Amniotic epithelial cell (primary cell): ENCODE measurements around the gene GSTO2.

Experiments
- DNase-seq: peaks from one replicate; pipeline ENCODE4 v3.0.0-alpha.2; 2010; ENCODE audit warnings: low read depth

The GSTO2 gene

GRCh38 chr10:104253606-104254410, 15.2 kb upstream of the GSTO2 start:
- peak; percentile 48 for DNase-seq

GRCh38 chr10:104254493-104255310, 14.3 kb upstream of the GSTO2 start, which contains the start of gene GSTO1:
Gene GSTO1, plus strand, starts transcription at chr10:104254892. Its CDS starts 37 bp downstream, at chr10:104254929.
- DNase-seq: peak; percentile 71

- peak; percentile 85 for DNase-seq
Measured at GRCh38 chr10:104255311-104255981, 13.5 kb upstream of the GSTO2 start.

- DNase-seq: peak; percentile 28
Measured at GRCh38 chr10:104256335-104256961, 12.5 kb upstream of the GSTO2 start.

- no peak for DNase-seq
Measured at GRCh38 chr10:104257235-104257634, 11.7 kb upstream of the GSTO2 start.

- no peak for DNase-seq
Measured at GRCh38 chr10:104258209-104258608, 10.8 kb upstream of the GSTO2 start.

GRCh38 chr10:104259456-104259855, 9.5 kb upstream of the GSTO2 start:
- DNase-seq: no peak

- DNase-seq: peak; percentile 24
Measured at GRCh38 chr10:104259999-104260774, 8.8 kb upstream of the GSTO2 start.

GRCh38 chr10:104260775-104261115, 8.2 kb upstream of the GSTO2 start:
- peak; percentile 62 for DNase-seq

- DNase-seq: peak; percentile 14
Measured at GRCh38 chr10:104262055-104262454, 6.9 kb upstream of the GSTO2 start.

- no peak for DNase-seq
Measured at GRCh38 chr10:104264783-104265182, 4.2 kb upstream of the GSTO2 start.

- no peak for DNase-seq
Measured at GRCh38 chr10:104267721-104268404, 1.1 kb upstream of the GSTO2 start.

GRCh38 chr10:104268405-104268712, 625 bp upstream of the GSTO2 start:
- DNase-seq: peak; percentile 16

GRCh38 chr10:104273286-104273685, 4.3 kb downstream of the GSTO2 start:
- peak; percentile 35 for DNase-seq

GRCh38 chr10:104273899-104274575, 5.1 kb downstream of the GSTO2 start:
- DNase-seq: peak; percentile 45

- peak; percentile 17 for DNase-seq
Measured at GRCh38 chr10:104274762-104275721, 6.1 kb downstream of the GSTO2 start.

- no peak for DNase-seq
Measured at GRCh38 chr10:104276192-104276591, 7.2 kb downstream of the GSTO2 start.

- no peak for DNase-seq
Measured at GRCh38 chr10:104277785-104278184, 8.8 kb downstream of the GSTO2 start.
